ENCODE results near the gene CLDN10.

Gene CLDN10

DNA sequence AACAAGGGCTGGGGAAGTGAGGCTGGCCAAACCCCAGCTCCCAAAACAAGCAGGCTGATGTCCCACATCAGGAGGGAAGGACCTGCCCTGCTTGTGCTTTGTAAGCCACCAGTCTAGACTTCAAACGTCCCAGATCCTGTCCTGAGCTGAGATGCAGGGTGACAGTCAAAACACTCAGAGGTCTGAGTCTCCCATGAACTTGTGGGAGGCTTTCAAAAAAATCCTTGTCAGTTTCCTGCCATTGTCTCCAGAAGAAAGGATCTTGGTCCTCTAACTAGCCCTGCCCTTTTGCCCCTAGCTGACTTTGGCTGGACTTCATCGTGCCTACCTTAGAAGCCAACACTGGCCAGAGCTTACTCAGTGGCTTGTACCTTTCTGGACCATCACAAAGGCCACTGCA is 48.7 kb downstream of the CLDN10 start:
- DNase-seq (ENCODE audit: low read depth in 3 of 3, low spot score in 1 of 3), result no peak

DNA sequence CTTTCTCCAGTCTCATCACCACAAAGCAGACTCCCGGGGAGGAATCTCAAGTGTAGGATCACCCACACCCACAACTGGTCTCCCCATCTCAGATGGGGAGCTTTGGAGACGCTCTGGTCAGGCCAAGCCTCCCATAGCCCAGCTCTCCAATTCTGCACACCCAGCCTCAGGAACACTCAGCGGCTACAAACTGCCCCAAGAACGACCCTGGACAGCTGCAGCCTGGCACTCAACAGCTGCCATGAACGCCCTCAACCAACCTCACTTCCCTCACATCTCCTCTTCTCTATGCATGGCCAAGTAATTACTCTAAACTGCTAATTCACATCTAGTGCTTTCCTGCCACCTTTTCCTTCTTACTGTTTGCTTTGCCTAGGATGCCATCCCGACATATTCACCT is 49.4 kb downstream of the CLDN10 start:
- no peak for DNase-seq (ENCODE audit: low read depth in 3 of 3, low spot score in 1 of 3)

DNA sequence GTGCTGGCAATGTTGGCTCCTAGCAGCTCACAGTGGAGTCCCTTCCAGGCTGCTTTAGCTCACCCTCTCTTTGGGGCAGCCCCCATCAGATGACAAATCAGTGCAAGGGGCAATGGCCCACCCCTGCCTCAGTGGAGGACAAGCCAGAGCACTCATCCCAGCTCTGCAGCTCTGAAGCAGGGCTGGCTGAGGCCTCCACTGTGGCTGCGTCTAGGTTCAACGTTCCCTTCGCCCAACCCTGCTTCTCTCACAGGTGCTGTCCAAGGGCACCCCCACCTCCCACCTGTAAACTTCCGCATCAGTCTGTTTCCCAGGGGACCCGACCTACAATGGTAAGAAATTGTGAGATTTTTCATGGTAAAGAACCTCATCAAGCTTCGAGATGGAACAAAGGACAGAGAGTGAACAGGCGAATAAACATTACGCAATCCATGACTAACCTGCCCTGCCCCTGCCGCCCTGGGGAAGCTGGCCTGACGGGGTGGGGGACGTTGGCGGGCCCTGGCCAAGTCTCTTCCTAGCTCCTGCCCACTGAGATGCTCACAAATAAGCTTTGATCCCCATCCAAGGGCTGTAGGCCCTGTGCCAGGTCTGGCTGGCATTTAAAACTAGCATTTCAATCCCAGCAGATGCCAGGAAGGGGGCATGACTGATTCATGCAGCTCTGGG is 51.5 kb downstream of the CLDN10 start:
- no peak for DNase-seq (ENCODE audit: low read depth in 3 of 3, low spot score in 1 of 3)

DNA sequence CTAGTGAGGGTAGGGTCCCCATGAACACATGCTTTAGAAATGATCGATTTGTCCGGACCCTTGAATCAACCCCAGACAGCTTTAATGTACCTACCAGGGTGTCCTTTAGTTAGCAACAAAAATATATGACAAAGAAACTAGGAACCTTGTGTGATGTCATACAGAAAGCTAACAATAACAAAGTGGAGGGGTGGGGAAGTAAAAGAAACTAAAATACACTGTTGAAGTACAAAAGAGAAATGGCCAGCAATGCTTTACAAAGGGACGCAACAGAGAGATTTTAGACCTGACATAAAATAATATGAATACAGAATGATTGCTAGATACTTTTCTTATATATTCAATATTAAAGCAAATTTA is 52.0 kb downstream of the CLDN10 start:
- no peak for DNase-seq (ENCODE audit: low read depth in 3 of 3, low spot score in 1 of 3)

DNA sequence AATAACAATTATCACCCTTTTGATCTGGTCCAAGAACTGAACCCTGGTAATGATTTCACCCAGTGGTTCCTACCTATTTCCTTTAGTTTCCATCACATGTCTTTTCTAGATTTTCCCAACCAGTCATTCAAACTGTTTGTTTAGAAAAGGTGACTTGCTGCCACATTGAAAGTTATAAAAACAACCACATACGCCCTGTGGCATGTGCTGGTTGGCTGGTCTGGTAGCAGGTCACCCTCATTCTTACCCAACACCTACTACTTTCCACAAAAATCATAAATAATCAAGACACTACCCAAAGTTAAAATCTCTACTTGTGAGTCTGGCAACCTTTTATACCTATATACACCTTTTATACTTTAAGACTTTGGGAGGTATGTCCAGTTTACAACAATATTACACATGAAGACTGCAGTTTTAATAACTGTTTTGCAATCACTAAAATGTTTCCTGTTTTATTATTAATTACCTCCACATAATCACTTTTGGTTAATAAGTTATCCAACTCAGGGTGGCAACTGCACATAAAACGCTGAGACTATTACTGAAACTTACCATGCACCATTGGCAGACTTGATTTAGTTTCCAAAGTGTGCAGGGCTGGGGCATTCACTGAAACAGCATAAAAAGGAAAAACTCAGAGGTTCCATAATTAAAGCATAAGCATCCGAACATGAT is 53.1 kb downstream of the CLDN10 start:
- no peak for DNase-seq (ENCODE audit: low read depth in 3 of 3, low spot score in 1 of 3)

DNA sequence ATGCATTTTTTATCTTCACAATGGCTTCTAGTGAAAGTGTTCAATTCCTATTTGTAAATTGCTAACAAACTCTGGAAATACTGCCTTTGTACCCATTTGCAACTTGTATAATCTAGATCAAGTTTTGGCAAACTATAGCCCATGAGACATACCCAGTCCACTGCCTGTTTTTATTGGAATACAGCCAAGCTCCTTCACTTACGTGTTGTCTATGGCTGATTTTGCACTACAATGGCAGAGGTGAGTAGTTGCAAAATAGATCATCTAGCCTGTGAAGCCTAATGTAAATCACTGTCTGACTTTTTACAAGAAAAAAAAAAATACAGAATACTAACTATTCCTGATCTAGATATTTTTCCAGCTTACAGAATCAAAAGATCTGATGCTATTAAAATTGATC is 54.8 kb downstream of the CLDN10 start:
- DNase-seq (ENCODE audit: low read depth in 3 of 3, low spot score in 1 of 3), result no peak

DNA sequence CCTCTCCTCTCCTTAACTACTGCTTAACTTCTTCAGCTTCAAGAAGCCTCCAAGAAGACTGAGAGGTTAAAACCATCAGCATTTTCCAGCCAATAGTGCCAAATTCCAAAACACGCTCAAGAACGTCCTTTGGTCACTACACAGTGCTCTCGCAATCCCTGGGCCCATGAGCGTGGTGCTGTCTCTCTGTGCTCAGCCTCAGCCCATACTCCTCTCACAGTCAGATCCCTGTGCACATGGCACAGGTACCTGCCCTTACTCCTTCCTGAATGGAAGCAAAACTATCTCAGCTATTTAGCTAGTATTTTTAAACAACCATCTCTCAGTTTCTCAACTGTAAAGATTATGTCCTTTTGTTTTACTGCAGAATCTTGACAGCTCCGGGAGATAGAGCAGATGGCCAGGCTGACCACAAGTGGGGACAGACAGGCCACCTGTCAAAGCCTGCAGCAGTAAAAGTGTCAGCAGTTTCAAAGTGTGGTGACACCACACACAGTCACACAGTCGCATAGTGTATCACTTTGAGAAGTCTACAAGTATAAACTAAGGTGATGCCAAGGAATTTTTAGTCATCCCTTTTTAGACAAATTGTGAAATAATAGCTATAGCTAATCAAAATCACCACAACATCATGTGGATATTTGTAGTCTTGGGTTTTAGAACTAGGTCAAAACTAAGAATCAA is 56.3 kb downstream of the CLDN10 start:
- no peak for DNase-seq (ENCODE audit: low read depth in 3 of 3, low spot score in 1 of 3)

DNA sequence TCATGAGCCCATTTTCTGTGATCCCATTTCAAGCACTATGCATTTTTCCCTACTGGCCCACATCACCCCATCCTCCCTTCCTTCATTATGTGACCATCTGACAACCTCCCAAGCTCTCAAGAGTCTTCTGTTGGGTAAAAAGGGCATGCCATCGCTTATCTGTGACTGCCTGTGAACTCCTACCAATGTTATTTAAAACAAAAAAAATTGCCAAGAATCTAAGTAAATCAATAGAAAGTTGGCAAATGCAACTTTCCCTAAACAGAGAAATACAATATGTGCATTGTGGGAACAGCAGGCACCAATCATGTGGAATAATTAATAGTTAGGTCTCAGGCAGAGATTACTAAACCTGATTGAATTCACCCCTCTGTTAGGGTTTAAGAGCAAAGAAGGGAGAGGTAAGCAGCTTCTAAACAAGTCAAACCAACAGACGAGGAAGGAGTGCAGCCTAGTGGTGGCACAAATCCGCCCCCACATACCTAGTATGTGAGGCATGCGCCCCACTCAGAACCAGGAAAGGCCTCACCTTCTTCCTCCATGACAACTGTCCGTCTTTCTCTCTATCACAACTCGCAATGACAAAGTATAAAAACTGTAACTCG is 62.2 kb downstream of the CLDN10 start:
- DNase-seq (ENCODE audit: low read depth in 3 of 3, low spot score in 1 of 3), result no peak

DNA sequence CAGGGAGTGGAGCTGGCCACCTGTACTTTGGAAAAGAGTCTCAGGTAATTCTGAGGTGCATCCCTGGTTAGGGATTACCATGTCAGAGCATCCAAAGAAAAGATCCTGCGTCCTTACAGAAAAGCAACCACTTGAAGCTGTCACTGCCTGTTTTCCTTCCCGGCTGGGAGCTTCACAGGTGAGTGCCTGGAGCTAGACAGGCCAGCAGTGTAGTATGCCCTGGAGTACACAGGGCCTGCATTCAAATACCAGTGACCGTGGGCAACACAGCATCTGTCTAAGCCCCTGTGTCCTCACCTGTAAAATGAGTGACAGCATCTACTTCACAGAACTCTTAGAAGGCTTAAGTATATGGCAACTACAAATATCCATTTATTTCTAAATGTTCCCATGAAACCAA is 63.0 kb downstream of the CLDN10 start:
- no peak for DNase-seq (ENCODE audit: low read depth in 3 of 3, low spot score in 1 of 3)

DNA sequence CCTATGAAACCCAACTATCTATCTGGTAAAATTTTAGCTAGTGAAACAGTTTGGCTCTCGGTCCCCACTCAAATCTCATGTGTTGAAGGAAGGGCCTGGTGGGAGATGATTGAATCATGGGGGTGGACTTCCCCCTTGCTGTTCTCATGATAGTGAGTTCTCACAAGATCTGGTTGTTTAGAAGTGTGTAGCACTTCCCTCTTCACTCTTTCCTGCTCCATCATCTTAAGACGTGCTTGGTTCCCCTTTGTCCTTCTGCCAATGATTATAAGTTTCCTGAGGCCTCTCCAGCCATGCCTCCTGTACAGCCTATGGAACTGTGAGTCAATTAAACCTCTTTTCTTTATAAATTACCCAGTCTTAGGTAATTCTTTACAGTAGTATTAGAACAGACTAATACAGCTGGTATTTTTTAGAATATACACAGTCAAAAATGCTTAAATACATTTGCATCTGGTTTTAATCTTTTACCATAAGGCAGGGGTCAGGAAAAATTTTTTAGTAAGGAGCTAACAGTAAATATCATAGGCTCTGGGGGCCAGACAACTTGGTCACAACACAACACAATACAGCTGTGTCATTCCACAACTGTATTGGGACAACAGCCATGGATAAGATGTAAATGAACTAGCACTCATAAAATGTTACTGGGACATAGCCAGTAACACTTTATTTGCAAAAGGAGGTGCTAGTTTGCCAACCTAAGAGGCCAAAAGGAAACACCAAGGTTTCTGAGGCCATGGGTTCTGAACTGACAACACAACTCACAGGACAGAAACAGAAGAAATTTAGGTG is 67.7 kb downstream of the CLDN10 start:
- DNase-seq (ENCODE audit: low read depth in 3 of 3, low spot score in 1 of 3), result no peak

DNA sequence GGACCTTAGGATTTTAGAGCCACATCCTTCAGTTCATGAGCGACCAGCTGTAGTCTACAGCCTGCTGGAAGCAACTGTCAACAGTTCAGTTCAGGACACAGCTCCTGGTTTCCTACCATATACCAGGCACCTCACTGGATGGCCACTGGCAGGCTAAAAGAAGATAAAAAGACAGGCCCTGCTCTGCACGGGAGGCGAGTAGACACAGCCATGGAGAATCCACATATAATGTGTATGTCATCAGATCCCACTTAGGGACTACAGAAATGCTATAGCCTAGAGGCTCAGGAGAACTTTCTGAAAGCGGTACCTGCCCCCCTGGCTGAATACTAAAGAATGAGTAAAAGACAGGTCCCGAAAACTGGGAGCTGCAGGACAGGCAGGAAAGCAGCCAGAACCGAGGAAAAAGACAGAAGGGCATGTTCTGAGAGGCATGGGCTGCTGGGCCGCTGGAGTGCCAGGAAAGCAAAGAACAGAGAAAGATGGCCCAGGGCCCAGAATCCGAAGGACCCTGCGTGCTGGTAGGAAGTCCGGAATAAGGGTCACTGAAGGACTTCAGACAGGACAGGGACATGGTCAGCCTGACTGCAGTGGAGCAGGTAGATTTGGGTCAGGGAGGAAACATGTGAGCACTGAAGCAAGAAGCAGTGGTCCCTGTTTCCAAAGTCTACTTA is 68.4 kb downstream of the CLDN10 start:
- DNase-seq (ENCODE audit: low read depth in 3 of 3, low spot score in 1 of 3), result no peak

DNA sequence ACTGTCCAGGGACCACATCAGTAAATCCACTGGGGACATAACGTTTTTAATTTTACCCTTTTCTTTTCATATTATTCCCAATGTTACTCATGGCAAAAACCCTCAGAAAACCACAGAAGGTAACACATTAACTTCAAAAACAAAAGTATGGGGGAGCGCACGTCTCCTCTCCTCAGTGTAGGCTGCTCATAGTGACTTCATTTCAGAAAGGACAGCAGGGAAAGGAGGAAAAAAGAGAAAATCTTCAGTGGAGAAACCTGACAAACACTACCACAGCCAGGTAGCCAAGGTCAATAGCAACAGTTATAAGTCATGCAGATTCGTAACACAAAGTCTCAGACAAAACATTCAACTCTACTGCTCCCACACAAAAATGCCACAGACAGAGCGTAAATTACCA is 70.6 kb downstream of the CLDN10 start:
- no peak for DNase-seq (ENCODE audit: low read depth in 3 of 3, low spot score in 1 of 3)

DNA sequence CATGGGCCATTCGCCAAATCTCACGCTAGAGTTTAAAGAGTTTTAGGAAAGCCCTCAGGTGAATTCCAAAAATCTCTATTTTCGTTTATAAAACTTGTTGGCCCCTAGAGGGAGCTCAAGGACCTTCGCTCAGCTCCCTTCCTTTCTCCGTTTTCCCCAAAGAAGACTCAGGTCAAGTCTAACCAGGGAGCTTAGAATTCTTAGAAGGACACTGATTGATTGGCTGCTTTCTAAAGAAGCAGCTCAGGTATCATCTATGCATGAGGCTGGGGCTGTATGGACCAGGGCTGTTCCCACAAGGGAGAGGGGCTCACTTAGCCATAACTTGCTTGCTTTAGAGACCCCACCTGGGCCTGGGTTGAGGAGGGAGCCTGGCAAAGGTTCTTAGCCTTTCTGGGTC is 71.5 kb downstream of the CLDN10 start:
- no peak for DNase-seq (ENCODE audit: low read depth in 3 of 3, low spot score in 1 of 3)

DNA sequence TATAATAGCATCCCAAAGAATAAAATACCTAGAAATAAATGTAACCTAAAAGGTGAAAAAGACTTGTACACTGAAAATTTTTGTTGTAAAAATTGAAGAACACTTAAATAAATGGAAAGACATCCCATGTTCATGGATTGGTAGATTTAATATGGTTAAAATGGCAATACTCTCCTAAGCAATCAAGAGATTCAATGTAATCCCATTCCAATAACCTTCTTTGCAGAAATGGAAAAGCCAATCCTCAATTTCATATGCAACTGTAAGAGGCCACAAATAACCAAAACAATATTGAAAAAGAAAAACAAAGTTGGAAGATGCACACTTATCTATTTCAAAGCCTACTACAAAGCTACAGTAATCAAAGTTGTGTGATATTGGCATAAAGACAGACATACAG is 74.2 kb downstream of the CLDN10 start:
- DNase-seq (ENCODE audit: low read depth in 3 of 3, low spot score in 1 of 3), result no peak

DNA sequence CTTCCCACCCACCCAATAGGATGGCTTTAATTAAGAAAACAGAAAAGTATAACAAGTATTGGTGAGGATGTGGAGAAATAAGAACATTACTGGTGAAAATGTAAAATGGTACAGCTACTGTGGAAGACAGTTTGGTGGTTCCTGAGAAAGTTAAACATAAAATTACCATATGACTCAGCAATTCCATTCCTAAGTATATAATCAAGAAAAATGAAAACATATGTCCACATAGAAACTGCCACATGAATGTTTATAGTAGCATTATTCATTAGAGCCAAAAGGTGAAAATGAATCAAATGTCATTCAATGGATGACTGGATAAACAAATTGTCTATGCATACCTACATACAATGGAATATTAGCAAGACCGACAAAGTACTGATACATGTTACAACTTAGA is 75.1 kb downstream of the CLDN10 start:
- DNase-seq (ENCODE audit: low read depth in 3 of 3, low spot score in 1 of 3), result no peak

DNA sequence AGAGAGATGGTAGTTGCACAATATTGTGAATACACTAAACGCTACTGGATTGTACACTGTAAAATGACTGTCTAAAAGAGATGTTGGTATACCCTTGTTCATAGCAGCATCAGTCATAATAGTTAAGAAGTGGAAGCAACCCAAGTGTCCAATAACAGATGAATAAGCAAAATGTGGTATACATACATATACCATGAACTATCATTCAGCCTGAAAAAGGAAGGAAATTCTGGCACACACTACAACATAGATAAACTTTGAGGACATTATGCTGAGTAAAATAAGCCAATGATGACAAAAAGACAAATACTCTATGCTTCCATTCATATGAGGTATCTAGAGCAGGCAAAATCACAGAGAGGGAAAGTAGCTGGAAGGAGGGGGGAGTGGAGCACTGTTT is 76.0 kb downstream of the CLDN10 start:
- no peak for DNase-seq (ENCODE audit: low read depth in 3 of 3, low spot score in 1 of 3)

DNA sequence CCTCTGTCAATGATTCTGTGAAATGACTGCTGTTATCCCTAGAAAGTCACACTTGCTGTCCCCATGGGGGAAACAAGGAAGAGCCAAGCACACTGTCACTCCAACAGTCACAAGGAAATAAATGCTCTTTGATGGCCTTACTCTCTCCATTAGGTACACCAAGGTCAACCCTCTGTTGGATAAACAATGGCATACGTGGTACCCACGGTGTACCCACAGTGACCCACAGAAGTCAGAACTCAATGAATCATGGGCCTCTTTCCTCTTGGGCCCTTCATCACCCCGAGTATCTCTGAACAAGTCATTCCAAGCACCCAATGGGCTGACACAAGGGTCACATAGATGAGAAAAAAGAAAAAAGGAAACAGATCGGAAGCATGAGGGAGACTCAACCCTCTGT is 76.6 kb downstream of the CLDN10 start:
- DNase-seq (ENCODE audit: low read depth in 3 of 3, low spot score in 1 of 3), result no peak

Measured in stimulated activated CD4-positive, alpha-beta T cell treated with anti-CD3 and anti-CD28 coated beads, TNF-alpha, amount 100 ng/mL, for 1 hour (primary cell).